NT2/D1 (cell line): ENCODE measurements around the gene KCNH1.

Experiments used
- SUZ12 ChIP-seq: IDR thresholded peaks from 2 replicates; pipeline ENCODE4 v1.6.1; 2011; ENCODE audit not compliant: insufficient read length, insufficient read depth; ENCODE audit errors: extremely low read depth
- YY1 ChIP-seq: IDR thresholded peaks from 2 replicates; pipeline ENCODE4 v1.6.1; 2011; ENCODE audit not compliant: insufficient read length, insufficient read depth
- ZNF274 ChIP-seq: IDR thresholded peaks from 2 replicates; pipeline ENCODE4 v1.6.1; 2011; ENCODE audit warnings: mild to moderate bottlenecking, low read depth, low read length

- no peak for TF ChIP-seq ZNF274
- TF ChIP-seq YY1: no peak
- no peak for TF ChIP-seq SUZ12
Measured at GRCh38 chr1:211126622-211127021, 7.3 kb downstream of the KCNH1 start.
